Measurements from ENCODE around the gene ANKRD9. TPM values are rescaled to one million over a fixed set of nuclear protein-coding genes. Genes with fewer than 3 reads are reported as not detected.

The ANKRD9 gene
- total and polyA plus RNA-seq, 2 donors (not counting 3 experiments of a cell fraction or from before 2014, with no cell fraction given) = 21.0 to 24.6 TPM

- Histone ChIP-seq H3K27ac (ENCODE audit: insufficient read depth, low read depth, low read length) (no peak overlapping the region), H3K9me3 (replicated peaks; ENCODE audit: control insufficient read depth, insufficient read depth, low read length) (no peaks in the 10 kb centered on the region), H3K9me1 (replicated peaks; ENCODE audit: control insufficient read depth, extremely low read depth, insufficient read depth, low read length) (no peaks in the 10 kb centered on the region), H3K4me3 (replicated peaks in 1 of 3; ENCODE audit: insufficient read depth in 1 of 3, low read depth in 1 of 3, low read length in 3 of 3) (no peak overlapping the region), H3K9ac (replicated peaks; ENCODE audit: extremely low read depth, insufficient read depth, low read length) (no peak overlapping the region), H4K20me1 (replicated peaks; ENCODE audit: control insufficient read depth, extremely low read depth, insufficient read depth, low read length) (no peaks in the 10 kb centered on the region), H3K4me1 (ENCODE audit: control insufficient read depth, extremely low read depth, insufficient read depth, low read length) (no peaks in the 10 kb centered on the region), H3K4me2 (ENCODE audit: insufficient read depth, low read length) (no peak overlapping the region), H3K79me2 (ENCODE audit: control insufficient read depth, insufficient read depth, low read length) (no peaks in the 10 kb centered on the region), H3K27me3 (ENCODE audit: control insufficient read depth in 2 of 2, insufficient read depth in 2 of 2, low read length in 2 of 2) (no peaks in the 10 kb centered on the region), H2AFZ (ENCODE audit: low read depth, low read length) (no peak overlapping the region), H3K36me3 (ENCODE audit: control insufficient read depth in 2 of 2, extremely low read depth in 1 of 2, insufficient read depth in 2 of 2, low read length in 2 of 2) (no peaks in the 10 kb centered on the region)
- no peak for DNase-seq (ENCODE audit: low read depth, low spot score)
- no peak for FAIRE-seq
- intact Hi-C loops (cut with micrococcal nuclease) (loop anchor here (10.0 kb wide), 1 partner anchor 283 kb away; no protein-coding TSS in a partner anchor), dilution Hi-C loops (cut with MboI; ENCODE audit: extremely low pct_ligation_motif_present, low sequenced_read_pairs) (no loop called here)
- no peak for TF ChIP-seq GATA2 (IDR thresholded peaks at IDR 0.05; ENCODE audit: insufficient read depth, insufficient read length, low read depth, low read length)
- TF ChIP-seq JUN (IDR thresholded peaks at IDR 0.05; ENCODE audit: borderline replicate concordance, insufficient read depth, insufficient read length, low read depth) = no peak
- no peak for TF ChIP-seq POLR2A (IDR thresholded peaks at IDR 0.05; ENCODE audit: low read depth, low read length)
- no peak for TF ChIP-seq MYC (IDR thresholded peaks at IDR 0.05; ENCODE audit: low read depth, low read length)
- no peak for TF ChIP-seq MAX (IDR thresholded peaks at IDR 0.05; ENCODE audit: insufficient read depth, insufficient read length)
- TF ChIP-seq EZH2 (IDR thresholded peaks at IDR 0.05; ENCODE audit: borderline replicate concordance, low read depth, low read length, severe bottlenecking) = no peak
- TF ChIP-seq FOS (IDR thresholded peaks at IDR 0.05; ENCODE audit: borderline replicate concordance, insufficient read depth, low read length) = no peak
- BruUV-seq (replicated peaks) = no TSS peak
- ChIA-PET POLR2A (no interaction called here), CTCF (interaction anchor here (0.9 to 2.0 kb wide), 4 partner anchors 8 to 201 kb away, joined by 5 to 22 read pairs (median 6); partner anchors contain the start of gene ANKRD9)
Measured at GRCh38 chr14:102518063-102518648, 8.6 kb upstream of the ANKRD9 start.
